NB4 (cell line): ENCODE data around the gene POLR3H.

Experiments used
- MAX ChIP-seq: IDR thresholded peaks from 2 replicates; pipeline ENCODE4 v1.6.1; 2011; ENCODE audit warnings: low read depth, low read length
- TF ChIP-seq, protein P1 (sequence below): IDR thresholded peaks from one replicate; pipeline ENCODE4 v1.5.1; 2012; ENCODE audit warnings: low read depth, low read length

DNA sequence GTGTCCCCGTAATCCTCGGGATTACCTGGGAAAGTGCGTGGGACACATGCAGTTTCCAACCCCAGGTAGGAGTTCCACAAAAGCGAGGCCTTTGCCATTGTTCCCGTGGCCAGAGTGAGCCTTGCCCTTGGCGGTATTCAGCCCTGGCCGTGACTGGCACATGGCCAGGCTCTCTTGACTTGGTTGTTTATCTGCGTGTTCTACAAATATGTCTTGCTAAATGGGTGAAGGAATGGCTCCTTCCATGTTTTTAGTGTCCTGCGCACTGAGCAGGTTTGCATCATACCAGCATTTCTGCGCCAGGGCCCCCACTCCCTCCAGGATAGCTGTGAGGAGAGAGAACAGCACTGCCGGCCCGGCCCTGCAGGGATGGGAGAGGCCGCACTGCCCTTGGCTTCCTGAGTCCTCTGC, 20.0 kb downstream of the POLR3H start:
- TF ChIP-seq, protein P1, sequence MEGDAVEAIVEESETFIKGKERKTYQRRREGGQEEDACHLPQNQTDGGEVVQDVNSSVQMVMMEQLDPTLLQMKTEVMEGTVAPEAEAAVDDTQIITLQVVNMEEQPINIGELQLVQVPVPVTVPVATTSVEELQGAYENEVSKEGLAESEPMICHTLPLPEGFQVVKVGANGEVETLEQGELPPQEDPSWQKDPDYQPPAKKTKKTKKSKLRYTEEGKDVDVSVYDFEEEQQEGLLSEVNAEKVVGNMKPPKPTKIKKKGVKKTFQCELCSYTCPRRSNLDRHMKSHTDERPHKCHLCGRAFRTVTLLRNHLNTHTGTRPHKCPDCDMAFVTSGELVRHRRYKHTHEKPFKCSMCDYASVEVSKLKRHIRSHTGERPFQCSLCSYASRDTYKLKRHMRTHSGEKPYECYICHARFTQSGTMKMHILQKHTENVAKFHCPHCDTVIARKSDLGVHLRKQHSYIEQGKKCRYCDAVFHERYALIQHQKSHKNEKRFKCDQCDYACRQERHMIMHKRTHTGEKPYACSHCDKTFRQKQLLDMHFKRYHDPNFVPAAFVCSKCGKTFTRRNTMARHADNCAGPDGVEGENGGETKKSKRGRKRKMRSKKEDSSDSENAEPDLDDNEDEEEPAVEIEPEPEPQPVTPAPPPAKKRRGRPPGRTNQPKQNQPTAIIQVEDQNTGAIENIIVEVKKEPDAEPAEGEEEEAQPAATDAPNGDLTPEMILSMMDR, result no peak
- TF ChIP-seq MAX, result no peak
